GM19351 (cell line): ENCODE data around the gene RENBP.
A peak's percentile ranks its signal among the peaks of the same experiment; 100 is the strongest.

Source experiments
- ATAC-seq: cut with Tn5 transposase; IDR thresholded peaks from one replicate; pipeline ENCODE4 v1.9.1; 2021; ENCODE audit warnings: mild to moderate bottlenecking, moderate library complexity; ENCODE audit not compliant: unreplicated experiment

The RENBP gene

DNA sequence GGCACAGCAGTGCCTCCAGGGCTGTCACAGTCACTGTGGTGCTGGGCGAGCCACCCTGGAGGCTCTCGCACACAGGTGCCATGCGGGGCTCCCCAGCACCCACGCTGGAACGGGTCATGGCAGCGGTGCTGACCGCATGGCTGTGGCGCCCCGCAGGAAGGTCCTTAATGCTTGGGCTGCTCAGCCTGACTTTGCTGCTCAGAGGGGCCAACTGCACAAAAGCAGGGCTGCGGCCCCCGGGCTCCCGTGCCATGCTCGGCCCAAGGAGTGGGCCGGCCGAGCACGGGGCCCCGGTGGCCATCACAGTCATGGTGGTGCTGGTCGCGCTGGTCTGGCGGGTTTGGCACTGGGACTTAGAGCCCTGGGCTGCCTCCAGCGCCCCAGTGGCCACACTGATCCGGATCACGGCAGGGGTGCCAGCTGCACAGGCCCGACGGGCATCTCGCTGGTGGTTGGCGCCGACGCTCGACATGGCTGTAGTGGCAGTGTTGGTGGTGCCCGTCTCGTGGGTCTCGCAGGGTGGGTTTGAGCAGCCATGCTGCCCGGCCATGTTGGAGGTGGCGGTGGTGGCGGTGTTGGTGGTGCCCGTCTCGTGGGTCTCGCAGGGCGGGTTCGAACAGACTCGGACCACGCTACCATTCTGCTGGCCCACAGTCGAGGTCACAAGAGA is 10.2 kb upstream of the RENBP start:
- ATAC-seq, result no peak

- no peak for ATAC-seq
These were observed 9.6 kb upstream of the RENBP start for GRCh38 chrX:153953892-153954557.

DNA sequence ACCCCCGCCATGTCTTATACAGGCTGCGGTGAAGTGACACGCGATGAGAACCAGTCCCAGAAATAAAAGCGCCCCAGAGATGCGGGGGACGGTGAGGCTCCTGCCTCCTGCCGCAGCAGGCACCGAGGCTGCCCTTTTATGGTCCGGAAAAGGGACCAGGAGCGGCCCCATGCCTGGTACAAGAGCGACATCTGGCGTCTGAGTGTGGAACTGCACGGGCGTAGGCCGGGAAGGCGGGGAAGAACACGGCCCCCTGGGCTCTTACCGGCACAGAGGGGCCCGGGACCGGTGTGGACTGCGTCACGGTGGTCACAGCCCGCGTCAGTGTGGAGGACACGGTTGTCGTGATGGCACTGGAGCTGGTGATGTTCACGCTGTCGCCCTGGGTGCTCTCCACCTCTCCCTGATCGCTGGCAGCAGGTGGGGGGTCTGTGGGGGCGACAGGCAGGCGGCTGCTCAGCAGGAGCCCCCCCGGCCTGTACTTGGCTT is 8.9 kb upstream of the RENBP start:
- peak; percentile 71 for ATAC-seq

- ATAC-seq, result no peak
These were observed 8.1 kb upstream of the RENBP start for GRCh38 chrX:153952373-153953026.

DNA sequence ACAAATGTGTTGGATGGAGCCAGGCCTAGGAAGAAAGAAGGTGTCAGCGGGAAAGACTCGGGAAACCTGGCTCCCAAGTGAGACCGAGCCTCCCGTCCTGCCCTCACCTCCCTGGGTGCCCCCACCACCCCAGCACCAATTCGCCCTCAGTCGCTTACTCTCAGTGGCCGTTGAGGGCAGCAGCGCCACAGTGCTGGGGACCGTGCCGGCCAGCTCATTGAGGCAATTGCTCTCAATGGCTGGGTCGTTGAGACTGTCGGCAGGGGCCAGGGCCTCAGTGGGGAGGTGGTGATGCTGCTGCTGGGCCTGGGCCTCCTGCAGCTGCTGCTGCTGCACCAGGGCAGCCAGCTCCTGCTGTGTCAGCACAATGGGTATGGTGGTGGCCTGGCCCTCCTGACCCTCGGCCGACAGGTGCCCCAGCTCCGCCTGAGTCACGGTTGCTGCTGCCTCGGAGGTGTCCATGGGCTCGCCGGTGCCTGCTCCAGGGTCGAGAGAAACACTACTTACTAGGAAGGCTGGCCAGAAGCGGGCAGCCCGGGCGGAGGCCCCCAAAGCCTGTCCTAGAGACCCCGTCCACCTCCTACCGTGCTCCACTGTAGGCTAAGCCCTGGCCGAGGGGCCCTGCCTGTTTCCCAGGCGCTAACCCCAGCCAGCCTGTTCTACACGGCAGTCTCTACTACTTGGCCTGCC is 7.4 kb upstream of the RENBP start:
- ATAC-seq, result no peak

DNA sequence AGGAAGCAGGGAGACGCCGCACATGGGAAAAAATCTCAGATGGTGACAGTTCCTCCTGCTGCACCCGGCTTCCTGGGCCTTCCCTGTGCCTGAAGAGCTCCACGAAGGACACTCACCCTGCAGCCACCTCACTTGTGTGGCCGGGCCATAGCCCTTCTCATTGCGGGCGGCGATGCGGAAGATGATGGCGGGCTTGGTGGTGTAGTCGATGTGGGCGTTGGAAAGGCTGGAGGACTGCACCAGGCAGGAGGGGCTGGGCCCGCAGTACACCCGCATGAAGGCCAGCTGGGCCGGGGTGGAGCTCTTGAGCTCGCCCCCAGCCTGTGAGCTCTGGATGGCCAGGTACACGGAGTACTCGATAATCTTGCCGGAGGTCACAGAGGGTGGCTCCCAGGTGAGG is 5.7 kb upstream of the RENBP start:
- no peak for ATAC-seq

DNA sequence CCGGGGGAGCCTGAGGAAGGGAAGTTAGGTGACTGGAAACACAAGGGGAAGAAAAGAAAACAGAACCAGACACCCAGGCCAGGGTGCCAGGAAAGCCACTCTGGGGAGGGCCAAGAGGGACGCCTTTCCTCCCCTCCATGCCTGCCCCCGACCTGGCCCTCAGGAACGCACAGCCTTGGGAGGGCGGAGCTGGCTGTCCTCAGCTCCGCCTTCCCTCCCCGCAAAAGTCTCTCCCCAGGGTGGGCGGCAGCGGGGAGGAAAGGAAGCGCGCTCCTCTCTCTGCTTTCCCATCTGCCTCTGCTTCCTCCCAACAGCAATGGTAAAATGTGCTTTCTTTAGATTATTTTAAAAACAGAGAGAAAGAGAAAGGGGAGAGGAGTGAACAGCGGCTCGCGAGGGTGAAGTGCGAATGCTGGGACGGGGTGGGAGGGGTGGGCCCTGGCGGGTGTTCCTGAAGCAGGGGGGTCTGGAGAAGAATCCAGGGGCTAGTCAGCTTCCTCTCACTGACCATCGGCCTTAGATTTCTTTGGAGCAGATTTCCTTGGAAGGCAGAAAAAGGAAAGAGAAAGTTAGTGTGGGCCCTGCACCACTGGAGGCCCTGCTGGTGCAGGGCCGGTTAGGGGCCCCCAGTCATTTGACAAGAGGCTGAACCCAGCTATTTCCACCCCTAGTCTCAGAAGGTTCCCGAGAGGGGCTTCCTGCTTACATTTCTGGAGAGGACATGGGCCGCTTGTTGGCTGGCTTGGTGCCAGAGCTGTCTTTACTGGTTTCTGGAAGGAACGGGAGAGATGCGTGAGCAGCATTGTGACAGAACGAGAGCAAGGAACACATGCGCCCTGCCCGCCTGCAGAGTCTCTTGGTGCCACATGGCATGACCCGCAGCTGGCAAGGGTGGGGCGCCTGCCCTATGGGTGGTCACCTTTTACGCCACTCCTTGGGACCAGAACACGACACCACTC is 4.7 kb upstream of the RENBP start:
- ATAC-seq, result no peak

DNA sequence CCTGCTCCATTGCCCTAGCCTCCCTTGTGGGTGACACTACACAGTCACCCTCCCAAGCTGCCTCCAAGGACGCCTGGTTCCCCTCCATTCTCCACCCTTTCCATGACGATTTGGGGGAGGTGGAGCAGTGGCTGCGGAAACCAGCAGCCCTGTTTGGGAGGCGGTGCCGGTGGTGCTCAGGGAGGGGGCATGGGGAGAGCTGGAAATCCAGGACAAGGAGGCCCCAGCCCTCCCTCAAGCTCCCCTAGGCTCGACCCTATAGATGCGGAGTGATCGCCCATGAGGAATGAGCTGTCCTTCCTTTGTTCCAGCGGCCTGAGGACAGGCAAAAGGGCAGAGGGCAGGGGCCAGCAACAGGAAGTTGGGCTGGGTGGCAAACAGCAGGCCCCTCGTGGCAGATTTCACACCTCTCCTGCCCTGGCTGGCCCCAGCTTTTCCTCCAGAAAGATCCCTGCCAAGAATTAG is 3.6 kb upstream of the RENBP start:
- no peak for ATAC-seq

- ATAC-seq, result peak; percentile 86
These were observed 2.7 kb upstream of the RENBP start for GRCh38 chrX:153947009-153947769.

GRCh38 chrX:153945956-153946943 is 1.8 kb upstream of the RENBP start:
- no peak for ATAC-seq

DNA sequence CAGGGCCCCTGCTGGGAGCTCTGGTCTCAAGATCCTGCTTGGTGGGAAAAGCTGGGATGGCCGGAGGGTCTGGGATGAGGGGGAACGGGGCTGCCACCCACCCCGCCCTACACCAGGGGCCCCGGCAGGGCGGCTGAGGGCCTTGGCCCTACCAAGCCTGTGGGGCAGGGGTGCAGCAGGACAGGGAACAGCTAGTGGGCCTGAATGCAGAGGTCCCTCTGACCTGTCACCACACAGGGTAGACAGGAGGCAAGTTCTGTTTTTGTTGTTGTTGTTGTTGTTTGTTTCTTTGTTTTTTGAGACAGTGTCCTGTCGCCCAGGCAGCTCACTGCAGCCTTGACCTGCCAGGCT is 332 bp upstream of the RENBP start:
- no peak for ATAC-seq

DNA sequence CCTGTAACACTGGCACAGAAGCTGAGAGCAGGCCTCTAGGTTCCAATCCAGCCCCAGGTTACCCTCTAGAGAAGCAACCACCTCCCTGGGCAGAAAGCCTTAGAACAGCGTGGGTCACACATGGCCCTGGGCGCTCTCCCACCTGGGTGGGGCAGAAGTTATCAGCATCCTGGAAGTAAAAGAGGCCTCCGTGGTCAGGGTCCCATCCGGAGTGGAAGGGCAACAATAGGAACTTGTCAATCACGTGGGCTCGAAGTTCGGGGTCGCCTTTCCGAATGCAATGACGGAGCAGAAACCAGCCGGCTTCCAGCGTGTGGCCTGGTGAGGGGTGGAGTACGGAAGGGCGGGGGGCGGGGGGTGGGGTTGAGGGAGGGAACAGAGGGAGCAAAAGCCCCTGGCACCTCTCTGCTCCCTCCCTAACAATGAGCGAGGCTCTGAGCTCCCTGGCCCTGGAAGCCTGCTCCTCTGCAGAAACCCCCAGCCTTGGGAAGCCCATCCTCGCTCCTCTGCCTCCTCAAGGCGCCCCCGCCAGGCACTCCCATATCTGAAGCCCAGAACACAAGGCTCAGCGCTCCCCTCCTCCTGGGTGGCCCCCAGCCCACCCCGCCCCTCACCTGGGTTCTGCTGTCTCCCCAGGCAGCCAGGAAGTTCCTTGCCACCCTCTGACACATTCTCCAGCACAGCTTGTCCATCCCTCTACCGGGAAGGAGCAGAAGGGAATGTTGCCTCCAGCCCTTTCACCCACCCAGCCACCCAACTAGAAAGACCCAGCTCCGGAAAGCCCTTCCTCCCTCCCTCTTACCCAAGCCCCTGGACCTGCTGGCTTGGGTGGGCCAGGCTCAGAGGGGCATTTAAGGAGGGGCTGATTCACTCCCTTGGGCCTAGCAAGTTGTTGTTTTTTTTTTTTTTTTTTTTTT is 2.8 kb downstream of the RENBP start:
- ATAC-seq, result no peak

DNA sequence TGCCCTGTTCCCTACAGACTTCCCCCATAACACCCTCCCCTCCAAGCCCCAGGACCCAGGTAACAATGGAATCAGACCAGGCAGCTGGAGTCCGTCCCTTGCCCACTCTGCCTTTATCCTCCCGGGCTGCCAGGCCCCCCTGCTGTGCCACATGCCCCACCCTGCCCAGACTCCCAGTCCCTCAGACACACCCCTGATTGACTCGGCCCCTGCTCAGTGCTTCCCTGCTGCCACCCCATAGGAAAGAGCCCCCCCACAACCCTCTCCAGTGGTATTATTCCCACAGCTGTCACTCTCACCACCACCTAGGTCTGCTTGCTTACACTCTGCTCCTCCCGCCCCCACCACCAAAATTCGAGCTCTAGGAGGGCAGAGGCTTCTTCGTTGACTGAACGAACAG is 4.9 kb downstream of the RENBP start:
- no peak for ATAC-seq

GRCh38 chrX:153938226-153938786 is 6.1 kb downstream of the RENBP start:
- no peak for ATAC-seq

DNA sequence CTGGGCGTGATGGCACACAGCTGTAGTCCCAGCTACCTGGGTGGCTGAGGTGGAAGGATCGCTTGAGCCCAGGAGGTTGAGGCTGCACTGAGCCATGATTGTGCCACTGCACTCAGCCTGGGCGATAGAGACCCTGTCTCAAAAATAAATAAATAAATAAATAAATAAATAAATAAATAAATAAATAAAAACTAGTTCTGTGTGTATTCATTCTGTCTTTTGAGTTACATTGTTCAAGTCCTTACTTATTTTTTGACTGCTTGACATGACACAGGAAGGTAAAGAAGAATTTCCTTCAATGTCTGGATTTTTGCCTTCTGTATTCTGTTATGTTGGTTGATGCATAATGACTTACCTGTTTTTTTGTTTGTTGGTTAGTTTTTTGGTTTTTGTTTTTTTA is 7.4 kb downstream of the RENBP start:
- no peak for ATAC-seq

GRCh38 chrX:153935326-153935851 is 9.1 kb downstream of the RENBP start:
- ATAC-seq, result no peak
